Mesenchymal stem cell (in vitro differentiated cells and primary cell): ENCODE results near the gene POLN.

ENCODE experiments used
- DNase-seq: peaks from one replicate; pipeline ENCODE4 v3.0.0-alpha.2; 2013
- H2AFZ ChIP-seq: one replicate; pipeline ENCODE4 v1.6.1; 2013; ENCODE audit warnings: low read depth, mild to moderate bottlenecking, control low read depth, inconsistent platforms, low read length, moderate library complexity
- H2AK5ac ChIP-seq: 2 replicates; pipeline ENCODE4 v1.6.1; 2013; ENCODE audit warnings: low read length, moderate library complexity, mild to moderate bottlenecking, inconsistent platforms; ENCODE audit not compliant: severe bottlenecking
- H2BK120ac ChIP-seq: one replicate; pipeline ENCODE4 v1.6.1; 2013; ENCODE audit warnings: low read depth, mild to moderate bottlenecking, inconsistent platforms, low read length, moderate library complexity
- H2BK12ac ChIP-seq, 2 experiments: one replicate each; pipeline ENCODE4 v1.6.1; 2013; ENCODE audit warnings: inconsistent platforms in 2 of 2, low read length in 2 of 2, mild to moderate bottlenecking in 2 of 2, moderate library complexity in 2 of 2, control low read depth in 1 of 2
- H2BK15ac ChIP-seq: one replicate; pipeline ENCODE4 v1.6.1; 2013; ENCODE audit warnings: mild to moderate bottlenecking, low read depth, inconsistent platforms; ENCODE audit not compliant: poor library complexity, severe bottlenecking
- H2BK5ac ChIP-seq: 2 replicates; pipeline ENCODE4 v1.6.1; 2013; ENCODE audit warnings: low read depth, mild to moderate bottlenecking, low read length, control low read depth, inconsistent platforms; ENCODE audit not compliant: poor library complexity, severe bottlenecking
- H3K14ac ChIP-seq, 2 experiments: one replicate each; pipeline ENCODE4 v1.6.1; 2013; ENCODE audit warnings: inconsistent platforms in 2 of 2, low read length in 2 of 2, control low read depth in 1 of 2, mild to moderate bottlenecking in 1 of 2, moderate library complexity in 1 of 2
- H3K18ac ChIP-seq, 2 experiments: one replicate each; pipeline ENCODE4 v1.6.1; 2013; ENCODE audit warnings: inconsistent platforms in 2 of 2, low read length in 2 of 2, control low read depth in 1 of 2, low read depth in 1 of 2, mild to moderate bottlenecking in 1 of 2
- H3K23ac ChIP-seq, 2 experiments: one replicate each; pipeline ENCODE4 v1.6.1; 2013; ENCODE audit warnings: inconsistent platforms in 2 of 2, low read length in 2 of 2, mild to moderate bottlenecking in 2 of 2, moderate library complexity in 2 of 2, control low read depth in 1 of 2
- H3K27ac ChIP-seq: 2 replicates; pipeline ENCODE4 v1.5.1; 2013; ENCODE audit warnings: mild to moderate bottlenecking, moderate library complexity, low read length, control low read depth, inconsistent platforms; ENCODE audit not compliant: poor library complexity, severe bottlenecking
- H3K27me3 ChIP-seq, 2 experiments: 2 replicates each; pipeline versions ENCODE4 v1.6.1 to v1.7.0; 2013; ENCODE audit warnings: low read length in 2 of 2, mild to moderate bottlenecking in 2 of 2, moderate library complexity in 2 of 2, control low read depth in 1 of 2, inconsistent platforms in 1 of 2; ENCODE audit not compliant: control insufficient read depth in 1 of 2, insufficient read depth in 1 of 2
- H3K36me3 ChIP-seq, 2 experiments: 2 replicates each; pipeline versions ENCODE4 v1.6.1 to v1.7.0; 2013; ENCODE audit warnings: low read length in 2 of 2, control low read depth in 1 of 2, inconsistent platforms in 1 of 2, low read depth in 1 of 2, mild to moderate bottlenecking in 1 of 2; ENCODE audit not compliant: insufficient read depth in 2 of 2, control insufficient read depth in 1 of 2
- H3K4ac ChIP-seq, 2 experiments: one replicate each; pipeline ENCODE4 v1.6.1; 2013; ENCODE audit warnings: inconsistent platforms in 2 of 2, low read length in 2 of 2, mild to moderate bottlenecking in 2 of 2, moderate library complexity in 2 of 2, control low read depth in 1 of 2, low read depth in 1 of 2
- H3K4me1 ChIP-seq: 2 replicates; pipeline ENCODE4 v1.6.1; 2013; ENCODE audit warnings: low read depth, low read length, control low read depth; ENCODE audit not compliant: control insufficient read depth, insufficient read depth
- H3K4me2 ChIP-seq: 2 replicates; pipeline ENCODE4 v1.6.1; 2013; ENCODE audit warnings: low read length, mild to moderate bottlenecking, inconsistent platforms; ENCODE audit not compliant: poor library complexity, severe bottlenecking
- H3K4me3 ChIP-seq, 2 experiments: 2 replicates each; pipeline versions ENCODE4 v1.5.1 to v1.7.0; 2013; ENCODE audit warnings: low read length in 2 of 2, mild to moderate bottlenecking in 2 of 2, control low read depth in 1 of 2, low read depth in 1 of 2; ENCODE audit not compliant: insufficient read depth in 1 of 2
- H3K79me1 ChIP-seq: replicated peaks from 2 replicates; pipeline ENCODE4 v1.6.1; 2013; ENCODE audit warnings: mild to moderate bottlenecking, control low read depth, low read length, inconsistent platforms; ENCODE audit not compliant: poor library complexity, severe bottlenecking
- H3K9ac ChIP-seq: 2 replicates; pipeline ENCODE4 v1.7.0; 2013; ENCODE audit warnings: mild to moderate bottlenecking, low read length, moderate library complexity
- H3K9me3 ChIP-seq: 2 replicates; pipeline ENCODE4 v1.7.0; 2013; ENCODE audit warnings: mild to moderate bottlenecking, low read length; ENCODE audit not compliant: control insufficient read depth
- H4K8ac ChIP-seq: one replicate; pipeline ENCODE4 v1.6.1; 2013; ENCODE audit warnings: inconsistent platforms, mild to moderate bottlenecking, low read length, moderate library complexity
- H4K91ac ChIP-seq: one replicate; pipeline ENCODE4 v1.6.1; 2013; ENCODE audit warnings: mild to moderate bottlenecking, low read length, inconsistent platforms
- WGBS: methylation state at CpG from one replicate; pipeline ENCODE4 v1.1.7; 2013; ENCODE audit warnings: mixed read lengths; 5-methylcytosine and 5-hydroxymethylcytosine counted together

POLN gene

GRCh38 chr4:2175990-2176698 lies 65.8 kb downstream of the POLN start:
- Histone ChIP-seq H3K9me3 (no peaks in the 10 kb centered on the region), H4K8ac (no peak overlapping the region), H3K18ac (no peak overlapping the region), H3K27me3 (no peaks in the 10 kb centered on the region), H3K4me3 (no peak overlapping the region), H3K27ac (no peak overlapping the region), H2BK120ac (no peak overlapping the region), H3K9ac (no peak overlapping the region), H2BK15ac (no peak overlapping the region), H3K36me3 (peaks cover 0 to 3% of the 10 kb centered on the region in 2 experiments), H2AK5ac (no peak overlapping the region), H2BK12ac (no peak overlapping the region), H3K4me2 (no peak overlapping the region), H3K14ac (no peak overlapping the region), H2AFZ (no peak overlapping the region), H2BK5ac (no peak overlapping the region), H4K91ac (no peak overlapping the region), H3K4ac (no peak overlapping the region), H3K79me1 (no peaks in the 10 kb centered on the region), H3K23ac (no peak overlapping the region), H3K4me1 (no peaks in the 10 kb centered on the region)
- over 99% methylated on average over 7 of the region's 9 CpGs for WGBS
- no peak for DNase-seq

GRCh38 chr4:2174061-2174460 lies 67.9 kb downstream of the POLN start:
- H3K9me3 ChIP-seq = no peaks in the 10 kb centered on the region
- no peaks in the 10 kb centered on the region for H3K27me3 ChIP-seq
- no peaks in the 10 kb centered on the region for H3K4me1 ChIP-seq
- no peak for DNase-seq
- no peak overlapping the region for H3K23ac ChIP-seq
- H3K27ac ChIP-seq = no peak overlapping the region
- no peak overlapping the region for H4K91ac ChIP-seq
- no peak overlapping the region for H3K4ac ChIP-seq
- no peak overlapping the region for H2BK120ac ChIP-seq
- H3K14ac ChIP-seq = no peak overlapping the region
- no peak overlapping the region for H3K18ac ChIP-seq
- H4K8ac ChIP-seq = no peak overlapping the region
- H3K4me2 ChIP-seq = no peak overlapping the region
- 96% methylated on average over 6 of the region's 6 CpGs for WGBS
- no peak overlapping the region for H3K4me3 ChIP-seq
- H3K9ac ChIP-seq = no peak overlapping the region
- H2AK5ac ChIP-seq = no peak overlapping the region
- no peak overlapping the region for H2BK5ac ChIP-seq
- no peak overlapping the region for H2BK12ac ChIP-seq
- H2BK15ac ChIP-seq = no peak overlapping the region
- peaks cover 11 to 17% of the 10 kb centered on the region in 2 experiments for H3K36me3 ChIP-seq
- H3K79me1 ChIP-seq = no peaks in the 10 kb centered on the region
- no peak overlapping the region for H2AFZ ChIP-seq

GRCh38 chr4:2172627-2173231 lies 69.2 kb downstream of the POLN start:
- Histone ChIP-seq H3K4me3 (no peak overlapping the region), H3K79me1 (no peaks in the 10 kb centered on the region), H3K14ac (no peak overlapping the region), H2BK12ac (no peak overlapping the region), H3K27ac (no peak overlapping the region), H3K4me2 (no peak overlapping the region), H2BK15ac (no peak overlapping the region), H4K91ac (no peak overlapping the region), H3K27me3 (no peaks in the 10 kb centered on the region), H2BK5ac (no peak overlapping the region), H3K9me3 (no peaks in the 10 kb centered on the region), H2BK120ac (no peak overlapping the region), H3K4ac (no peak overlapping the region), H4K8ac (no peak overlapping the region), H3K4me1 (no peaks in the 10 kb centered on the region), H2AFZ (no peak overlapping the region), H3K23ac (no peak overlapping the region), H3K9ac (no peak overlapping the region), H3K36me3 (peaks cover 13 to 28% of the 10 kb centered on the region in 2 experiments), H2AK5ac (no peak overlapping the region), H3K18ac (no peak overlapping the region)
- WGBS = 89% methylated on average over 8 of the region's 8 CpGs
- no peak for DNase-seq

- Histone ChIP-seq H2BK5ac (no peak overlapping the region), H3K23ac (no peak overlapping the region), H4K91ac (no peak overlapping the region), H3K18ac (no peak overlapping the region), H3K27ac (no peak overlapping the region), H3K4me3 (no peak overlapping the region), H3K9ac (no peak overlapping the region), H2BK120ac (no peak overlapping the region), H3K4me1 (no peaks in the 10 kb centered on the region), H3K36me3 (peaks cover 15 to 28% of the 10 kb centered on the region in 2 experiments), H2BK15ac (no peak overlapping the region), H3K9me3 (no peaks in the 10 kb centered on the region), H4K8ac (no peak overlapping the region), H2AFZ (no peak overlapping the region), H2BK12ac (no peak overlapping the region), H3K27me3 (no peaks in the 10 kb centered on the region), H3K4ac (no peak overlapping the region), H3K4me2 (no peak overlapping the region), H2AK5ac (no peak overlapping the region), H3K79me1 (no peaks in the 10 kb centered on the region), H3K14ac (no peak overlapping the region)
- no peak for DNase-seq
- 97% methylated on average over 4 of the region's 4 CpGs for WGBS
Measured at GRCh38 chr4:2172161-2172560, 69.8 kb downstream of the POLN start.
